NB4 (cell line): Measurements from ENCODE around the gene PHGDH.
"Not testable (repeated sequence)": the region's sequence is repeated elsewhere in the genome, so short reads cannot be mapped to it uniquely, and the experiment has no call there.

Experiments
- MYC ChIP-seq: IDR thresholded peaks from 2 replicates; pipeline ENCODE4 v1.6.1; 2011; ENCODE audit warnings: low read depth, low read length
- TF ChIP-seq, protein P1 (sequence below): IDR thresholded peaks from one replicate; pipeline ENCODE4 v1.5.1; 2012; ENCODE audit warnings: low read depth, low read length
- TF ChIP-seq, protein P2 (sequence below): IDR thresholded peaks from 2 replicates; pipeline ENCODE4 v1.6.1; 2011; ENCODE audit warnings: low read depth, low read length

DNA sequence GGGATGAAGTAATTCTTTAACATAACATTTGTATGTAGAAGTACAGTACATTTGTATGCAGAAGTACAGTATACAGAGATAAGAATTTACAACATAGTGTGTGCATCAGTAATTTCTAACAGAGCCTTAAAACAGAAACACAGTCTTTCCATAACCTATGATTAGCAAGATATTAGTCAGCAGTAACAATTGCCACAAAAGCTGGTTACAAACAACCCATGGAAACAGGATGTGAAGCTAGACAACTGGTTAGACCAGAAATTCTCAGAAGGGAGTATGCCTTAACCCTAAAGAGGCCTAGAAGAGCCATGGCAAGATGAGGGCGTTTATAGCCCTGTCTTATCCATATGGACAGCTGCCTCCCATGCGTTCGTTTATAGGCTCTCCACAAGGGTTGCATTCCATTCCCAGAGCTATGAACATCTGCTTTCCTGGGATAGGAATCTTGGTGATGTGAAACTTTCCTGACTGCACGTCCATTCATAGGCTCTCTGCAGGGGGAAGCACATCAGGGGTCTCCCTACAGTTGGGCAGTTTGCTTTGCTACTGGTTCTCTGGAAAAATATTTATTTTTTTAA is 74.8 kb downstream of the PHGDH start:
- TF ChIP-seq, protein P1, sequence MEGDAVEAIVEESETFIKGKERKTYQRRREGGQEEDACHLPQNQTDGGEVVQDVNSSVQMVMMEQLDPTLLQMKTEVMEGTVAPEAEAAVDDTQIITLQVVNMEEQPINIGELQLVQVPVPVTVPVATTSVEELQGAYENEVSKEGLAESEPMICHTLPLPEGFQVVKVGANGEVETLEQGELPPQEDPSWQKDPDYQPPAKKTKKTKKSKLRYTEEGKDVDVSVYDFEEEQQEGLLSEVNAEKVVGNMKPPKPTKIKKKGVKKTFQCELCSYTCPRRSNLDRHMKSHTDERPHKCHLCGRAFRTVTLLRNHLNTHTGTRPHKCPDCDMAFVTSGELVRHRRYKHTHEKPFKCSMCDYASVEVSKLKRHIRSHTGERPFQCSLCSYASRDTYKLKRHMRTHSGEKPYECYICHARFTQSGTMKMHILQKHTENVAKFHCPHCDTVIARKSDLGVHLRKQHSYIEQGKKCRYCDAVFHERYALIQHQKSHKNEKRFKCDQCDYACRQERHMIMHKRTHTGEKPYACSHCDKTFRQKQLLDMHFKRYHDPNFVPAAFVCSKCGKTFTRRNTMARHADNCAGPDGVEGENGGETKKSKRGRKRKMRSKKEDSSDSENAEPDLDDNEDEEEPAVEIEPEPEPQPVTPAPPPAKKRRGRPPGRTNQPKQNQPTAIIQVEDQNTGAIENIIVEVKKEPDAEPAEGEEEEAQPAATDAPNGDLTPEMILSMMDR = not testable (repeated sequence)
- TF ChIP-seq, protein P2, sequence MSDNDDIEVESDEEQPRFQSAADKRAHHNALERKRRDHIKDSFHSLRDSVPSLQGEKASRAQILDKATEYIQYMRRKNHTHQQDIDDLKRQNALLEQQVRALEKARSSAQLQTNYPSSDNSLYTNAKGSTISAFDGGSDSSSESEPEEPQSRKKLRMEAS = not testable (repeated sequence)
- TF ChIP-seq MYC = not testable (repeated sequence)
